SU-DHL-6 (cell line): ENCODE results near the gene PTH1R.

Source experiments
- CTCF ChIP-seq: fragments of 200-600 bp; sonication (generic); IDR thresholded peaks from one replicate; pipeline ENCODE4 v1.5.1; 2017; ENCODE audit warnings: antibody characterized with exemption, mild to moderate bottlenecking, low read length, moderate library complexity; ENCODE audit not compliant: insufficient read depth, poor library complexity, severe bottlenecking
- EZH2phosphoT487 ChIP-seq: fragments of 200-600 bp; sonication (generic), shearing (Covaris generic); conservative IDR thresholded peaks from 2 replicates; pipeline ENCODE4 v1.6.1; 2018; ENCODE audit warnings: mild to moderate bottlenecking, antibody characterized with exemption, low read length, moderate library complexity, mixed read lengths

GRCh38 chr3:46888705-46889104 is 11.2 kb downstream of the PTH1R start:
- TF ChIP-seq CTCF (no peak), EZH2phosphoT487 (no peak)
